SU-DHL-6 (cell line): ENCODE measurements around the gene NAP1L4.

ENCODE experiments used
- CTCF ChIP-seq: fragments of 200-600 bp; sonication (generic); IDR thresholded peaks from one replicate; pipeline ENCODE4 v1.5.1; 2017; ENCODE audit warnings: antibody characterized with exemption, mild to moderate bottlenecking, low read length, moderate library complexity; ENCODE audit not compliant: insufficient read depth, poor library complexity, severe bottlenecking
- EZH2phosphoT487 ChIP-seq: fragments of 200-600 bp; sonication (generic), shearing (Covaris generic); conservative IDR thresholded peaks from 2 replicates; pipeline ENCODE4 v1.6.1; 2018; ENCODE audit warnings: mild to moderate bottlenecking, antibody characterized with exemption, low read length, moderate library complexity, mixed read lengths

GRCh38 chr11:2997406-2997805 is 5.3 kb upstream of the NAP1L4 start:
- TF ChIP-seq CTCF (no peak), EZH2phosphoT487 (no peak)
